ENCODE results near the gene ATP5F1E.

ATP5F1E gene

GRCh38 chr20:58993332-58994248 lies 38.5 kb downstream of the ATP5F1E start:
- DNase-seq (ENCODE audit: low spot score), result no peak
- CTCF ChIA-PET, result interaction anchor here (0.5 to 0.8 kb wide), 5 partner anchors 14 to 409 kb away, joined by 3 to 4 read pairs (median 3); no protein-coding TSS in a partner anchor
- TF ChIP-seq CTCF (conservative IDR thresholded peaks at IDR 0.05; ENCODE audit: low read depth), result no peak
- POLR2A ChIA-PET (ENCODE audit: low non-redundant PET), result no interaction called here
- peak overlapping the region; percentile 45 for H3K27ac ChIP-seq

- no peak for TF ChIP-seq CTCF (conservative IDR thresholded peaks at IDR 0.05; ENCODE audit: low read depth)
- peak overlapping the region; percentile 45 for H3K27ac ChIP-seq
- POLR2A ChIA-PET (ENCODE audit: low non-redundant PET), result no interaction called here
- no peak for DNase-seq (ENCODE audit: low spot score)
- CTCF ChIA-PET, result interaction anchor here (0.6 to 0.8 kb wide), 2 partner anchors 15 to 410 kb away, joined by 4 read pairs; no protein-coding TSS in a partner anchor
Measured at GRCh38 chr20:58992911-58993310, 39.2 kb downstream of the ATP5F1E start.

GRCh38 chr20:58991715-58992114 lies 40.4 kb downstream of the ATP5F1E start:
- no peak for TF ChIP-seq CTCF (conservative IDR thresholded peaks at IDR 0.05; ENCODE audit: low read depth)
- CTCF ChIA-PET, result interaction anchor here (0.6 kb wide), 3 partner anchors 41 to 224 kb away, joined by 3 to 5 read pairs (median 3); partner anchors contain the start of gene ATP5F1E
- H3K27ac ChIP-seq, result no peak overlapping the region
- no peak for DNase-seq (ENCODE audit: low spot score)
- POLR2A ChIA-PET (ENCODE audit: low non-redundant PET), result no interaction called here

GRCh38 chr20:58990651-58991445 lies 41.3 kb downstream of the ATP5F1E start:
- H3K27ac ChIP-seq, result peak overlapping the region; percentile 10
- ChIA-PET POLR2A (ENCODE audit: low non-redundant PET) (interaction anchor here (1.0 kb wide), 1 partner anchor 38 kb away, joined by 8 read pairs; no protein-coding TSS in a partner anchor), CTCF (interaction anchor here (0.6 kb wide), 2 partner anchors 29 to 41 kb away, joined by 3 to 6 read pairs; partner anchors contain the start of gene ATP5F1E)
- TF ChIP-seq CTCF (conservative IDR thresholded peaks at IDR 0.05; ENCODE audit: low read depth), result no peak
- no peak for DNase-seq (ENCODE audit: low spot score)

GRCh38 chr20:58989196-58989595 lies 42.9 kb downstream of the ATP5F1E start:
- TF ChIP-seq CTCF (conservative IDR thresholded peaks at IDR 0.05; ENCODE audit: low read depth), result no peak
- H3K27ac ChIP-seq, result no peak overlapping the region
- DNase-seq (ENCODE audit: low spot score), result no peak
- ChIA-PET CTCF (interaction anchor here (0.6 kb wide), 1 partner anchor 755 kb away, joined by 9 read pairs; no protein-coding TSS in a partner anchor), POLR2A (ENCODE audit: low non-redundant PET) (no interaction called here)

- no peak for DNase-seq (ENCODE audit: low spot score)
- CTCF ChIA-PET, result no interaction called here
- H3K27ac ChIP-seq, result 0 out of 2 replicates have a peak overlapping the region, but pooled peaks have one; percentile 1
- POLR2A ChIA-PET (ENCODE audit: low non-redundant PET), result no interaction called here
- no peak for TF ChIP-seq CTCF (conservative IDR thresholded peaks at IDR 0.05; ENCODE audit: low read depth)
Measured at GRCh38 chr20:58988565-58988882, 43.6 kb downstream of the ATP5F1E start.

Data from RWPE1 (cell line).